NB4 (cell line): ENCODE data around the gene CYP4F12.

Source experiments
- DNase-seq: peaks from one replicate; pipeline ENCODE4 v3.0.0; 2010; ENCODE audit warnings: low read depth
- H3K4me3 ChIP-seq: one replicate; pipeline ENCODE4 v1.5.1; 2011; ENCODE audit warnings: mild to moderate bottlenecking, low read depth, low read length, moderate library complexity
- CTCF ChIP-seq: IDR thresholded peaks from one replicate; pipeline ENCODE4 v1.5.1; 2012; ENCODE audit warnings: low read depth, low read length
- MYC ChIP-seq: IDR thresholded peaks from 2 replicates; pipeline ENCODE4 v1.6.1; 2011; ENCODE audit warnings: low read depth, low read length
- POLR2A ChIP-seq: IDR thresholded peaks from 2 replicates; pipeline ENCODE4 v1.6.1; 2011; ENCODE audit warnings: mild to moderate bottlenecking; ENCODE audit not compliant: insufficient read length; ENCODE audit errors: extremely low read depth
- TF ChIP-seq, protein P1 (sequence below): IDR thresholded peaks from 2 replicates; pipeline ENCODE4 v1.6.1; 2011; ENCODE audit warnings: low read depth, low read length

Gene CYP4F12

GRCh38 chr19:15633082-15633835 lies 39.6 kb upstream of the CYP4F12 start:
- TF ChIP-seq MYC, result no peak
- TF ChIP-seq CTCF, result no peak
- TF ChIP-seq POLR2A, result no peak
- TF ChIP-seq, protein P1, sequence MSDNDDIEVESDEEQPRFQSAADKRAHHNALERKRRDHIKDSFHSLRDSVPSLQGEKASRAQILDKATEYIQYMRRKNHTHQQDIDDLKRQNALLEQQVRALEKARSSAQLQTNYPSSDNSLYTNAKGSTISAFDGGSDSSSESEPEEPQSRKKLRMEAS, result no peak
- DNase-seq, result peak; percentile 42
- H3K4me3 ChIP-seq, result no peak overlapping the region

GRCh38 chr19:15634105-15634504 lies 38.8 kb upstream of the CYP4F12 start:
- H3K4me3 ChIP-seq, result no peak overlapping the region
- TF ChIP-seq MYC (no peak), CTCF (no peak), POLR2A (no peak)
- TF ChIP-seq, protein P1, result no peak
- no peak for DNase-seq

DNA sequence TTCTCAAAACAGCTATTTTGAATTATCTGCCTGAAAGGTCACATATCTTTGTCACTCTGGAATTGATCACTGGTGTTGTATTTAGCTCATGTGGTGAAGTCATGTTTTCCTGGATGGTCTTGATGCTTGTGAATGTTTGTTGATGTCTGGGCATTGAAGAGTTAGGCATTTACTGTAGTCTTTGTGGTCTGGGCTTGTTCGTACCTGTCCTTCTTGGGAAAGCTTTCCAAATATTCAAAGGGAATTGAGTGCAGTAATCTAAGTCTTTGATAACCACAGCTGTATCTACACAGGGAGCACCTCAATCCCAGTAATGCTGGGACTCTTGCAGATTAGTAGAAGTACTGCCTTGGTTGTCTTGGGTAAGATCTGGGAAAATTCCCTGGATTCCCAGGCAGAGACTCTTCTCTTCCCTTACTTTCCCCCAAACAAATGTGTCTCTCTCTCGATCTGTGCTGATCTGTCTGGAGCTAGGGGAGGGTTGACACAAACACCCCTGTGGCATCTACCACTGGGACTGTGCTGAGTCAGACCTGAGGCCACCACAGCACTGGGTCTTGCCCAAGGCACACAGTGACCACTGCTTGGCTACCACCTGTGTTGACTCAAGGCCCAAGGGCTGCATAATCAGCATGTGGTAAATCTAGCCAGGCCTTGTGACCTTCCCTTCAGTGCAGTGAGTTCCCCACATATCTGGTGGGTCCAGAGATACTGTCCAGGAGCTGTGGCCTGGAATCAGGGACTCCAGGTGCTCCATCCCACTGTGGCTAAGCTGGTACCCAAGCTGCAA lies 37.7 kb upstream of the CYP4F12 start:
- DNase-seq, result peak; percentile 30
- TF ChIP-seq CTCF (no peak), POLR2A (no peak), MYC (no peak)
- TF ChIP-seq, protein P1, result no peak
- H3K4me3 ChIP-seq, result no peak overlapping the region

DNA sequence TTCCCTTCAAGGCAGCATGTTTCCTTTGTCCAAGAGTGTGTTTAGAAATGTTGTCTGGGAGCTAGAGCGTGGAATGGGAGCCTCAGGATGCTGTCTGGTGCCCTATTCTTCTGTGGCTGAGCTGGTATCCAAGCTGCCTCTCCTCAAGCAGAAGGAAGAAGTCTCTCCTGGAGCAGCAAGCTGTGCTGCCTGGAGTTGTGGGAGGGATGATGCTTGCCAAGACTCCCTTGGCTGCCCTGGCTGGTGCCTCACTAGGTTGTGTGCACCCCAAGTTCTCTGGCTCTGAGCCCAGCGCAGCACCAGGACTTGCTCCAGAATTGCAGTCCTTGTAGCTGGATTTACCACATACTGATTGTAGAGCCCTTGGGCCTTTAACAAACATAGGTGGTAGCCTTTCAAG lies 36.9 kb upstream of the CYP4F12 start:
- no peak for TF ChIP-seq MYC
- no peak for TF ChIP-seq CTCF
- TF ChIP-seq, protein P1, result no peak
- TF ChIP-seq POLR2A, result no peak
- no peak overlapping the region for H3K4me3 ChIP-seq
- no peak for DNase-seq

GRCh38 chr19:15639596-15639995 lies 33.3 kb upstream of the CYP4F12 start:
- H3K4me3 ChIP-seq, result no peak overlapping the region
- no peak for DNase-seq
- TF ChIP-seq CTCF (no peak), POLR2A (no peak), MYC (no peak)
- TF ChIP-seq, protein P1, result no peak
